NCI-H2171 (cell line): ENCODE measurements around the gene STIM2.
A peak's percentile ranks its signal among the peaks of the same experiment; 100 is the strongest.
"Not testable (repeated sequence)": the region's sequence is repeated elsewhere in the genome, so short reads cannot be mapped to it uniquely, and the experiment has no call there.

Experiments
- DNase-seq: peaks from one replicate; lab custom pipeline; 2025; lab: John Stamatoyannopoulos, UW

STIM2 gene

DNA sequence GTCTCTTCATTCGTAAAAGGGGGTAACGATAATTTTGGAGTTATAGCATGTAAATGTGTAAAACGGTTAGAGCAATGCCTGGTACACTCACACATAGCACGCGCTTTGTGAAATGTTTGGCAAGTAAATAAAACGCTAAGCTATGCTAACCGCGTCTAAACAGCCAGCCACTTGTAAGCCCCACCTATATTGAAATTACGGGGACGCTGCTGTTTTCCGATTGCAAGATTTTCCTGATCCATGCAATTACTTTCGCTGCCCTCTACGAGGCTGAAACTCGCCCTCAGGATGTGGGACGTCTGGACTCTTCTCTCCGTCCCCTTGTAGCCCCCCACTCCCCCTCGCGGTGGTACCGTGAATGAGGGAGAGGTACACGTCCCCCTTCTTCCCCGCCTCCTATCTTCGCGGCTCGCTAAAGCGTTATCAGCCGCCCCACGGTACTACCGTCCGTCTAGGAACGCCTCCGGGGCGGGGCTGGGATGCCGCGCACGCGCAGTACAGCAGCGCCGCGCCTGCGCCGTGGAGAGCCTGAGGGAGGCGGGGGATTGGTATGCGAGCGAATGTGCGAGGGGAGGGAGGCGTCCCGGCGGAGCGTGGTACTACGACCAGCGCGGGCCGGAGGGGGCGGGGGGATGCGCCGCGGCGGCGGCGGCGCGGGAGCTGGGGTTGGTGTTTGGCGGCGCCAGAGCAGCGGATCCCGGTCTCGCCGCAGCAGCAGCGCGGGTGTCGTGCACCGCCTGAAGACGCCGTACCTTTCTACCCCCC is at the start of gene STIM2:
Gene STIM2, plus strand, starts transcription at position 685 of the 765 bp plus-strand sequence.
- peak; percentile 78 for DNase-seq

DNA sequence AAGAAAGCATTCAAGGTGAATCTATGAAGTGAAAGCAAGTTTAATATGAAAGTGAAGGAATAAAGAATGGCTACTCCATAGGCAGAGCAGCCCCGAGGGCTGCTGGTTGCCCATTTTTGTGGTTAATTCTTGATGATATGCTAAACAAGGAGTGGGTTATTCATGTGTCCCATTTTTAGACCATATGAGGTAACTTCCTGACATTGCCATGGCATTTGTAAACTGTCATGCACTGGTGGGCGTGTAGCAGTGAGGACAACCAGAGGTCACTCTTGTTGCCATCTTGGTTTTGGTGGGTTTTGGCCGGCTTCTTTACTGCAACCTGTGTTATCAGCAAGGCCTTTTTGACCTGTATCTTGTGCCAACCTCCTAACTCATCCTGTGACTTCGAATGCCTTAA is 49.1 kb upstream of the STIM2 start:
- DNase-seq, result not testable (repeated sequence)

DNA sequence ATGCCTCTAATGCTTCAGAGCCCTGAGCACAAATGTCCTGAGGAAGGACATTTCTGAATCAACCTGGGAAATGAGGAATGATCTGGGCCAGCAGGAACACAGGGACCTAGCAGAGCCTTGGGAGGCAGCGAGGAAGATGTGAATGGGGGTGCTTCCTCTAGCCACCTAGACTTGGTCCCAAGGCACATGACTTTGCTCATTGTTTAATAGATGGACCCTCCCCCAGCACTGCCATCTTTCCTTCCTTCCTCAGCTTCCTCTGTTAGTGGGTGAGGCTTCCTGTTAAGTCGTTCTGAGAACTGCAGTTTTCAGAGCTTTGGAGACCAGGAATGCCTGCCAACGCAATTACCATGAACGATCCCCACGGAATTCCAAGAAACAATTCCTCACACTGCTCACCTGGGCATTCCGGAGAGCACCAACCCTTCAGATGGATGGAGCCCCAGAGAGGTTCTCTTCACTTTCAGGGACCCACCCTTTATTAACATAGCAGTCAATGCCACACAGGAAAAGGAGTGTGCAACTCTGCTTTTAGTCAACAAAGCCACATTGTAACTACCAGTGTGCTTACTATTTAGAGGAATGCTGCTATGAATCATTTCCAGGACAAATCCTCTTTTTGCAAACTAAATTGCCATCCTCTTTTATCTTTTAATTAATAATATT is 48.5 kb upstream of the STIM2 start:
- no peak for DNase-seq

DNA sequence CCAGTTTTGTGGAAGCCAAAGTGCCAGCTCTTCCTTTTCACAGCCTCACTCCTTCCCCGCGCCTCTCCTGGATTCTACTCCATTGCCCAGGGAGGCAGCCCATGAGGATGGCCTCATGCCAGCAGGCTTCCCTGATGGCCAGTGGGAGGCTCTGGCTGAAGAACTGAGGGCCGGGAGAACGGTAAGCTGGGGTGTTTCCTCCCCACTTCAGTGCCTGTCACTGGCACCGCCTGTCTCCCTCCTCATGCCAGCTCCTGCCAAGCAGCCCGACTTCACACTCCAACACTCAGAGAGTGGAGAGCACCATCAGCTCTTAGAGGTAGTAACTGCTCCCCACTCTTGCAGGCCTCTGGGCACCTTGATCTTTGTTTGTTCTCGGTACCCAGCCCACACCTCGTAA is 46.9 kb upstream of the STIM2 start:
- no peak for DNase-seq

DNA sequence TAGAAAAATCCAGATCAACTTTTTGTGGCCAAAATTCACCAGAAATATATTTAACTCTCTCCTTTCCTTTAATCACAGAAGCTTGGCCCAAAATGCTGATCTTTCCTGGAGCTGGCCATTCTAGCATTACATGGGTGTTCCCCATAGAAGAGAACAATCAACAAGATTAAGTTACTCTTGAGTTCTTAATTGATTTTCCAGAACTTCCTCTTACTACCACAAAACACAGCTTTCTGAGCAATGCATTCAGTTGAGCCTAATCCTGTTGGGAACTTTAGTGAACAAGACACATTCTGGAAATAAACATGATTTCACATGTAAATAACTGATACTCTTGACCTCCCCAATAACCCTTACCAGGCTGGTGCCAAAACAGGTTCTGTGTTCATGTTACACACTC is 45.4 kb upstream of the STIM2 start:
- no peak for DNase-seq

DNA sequence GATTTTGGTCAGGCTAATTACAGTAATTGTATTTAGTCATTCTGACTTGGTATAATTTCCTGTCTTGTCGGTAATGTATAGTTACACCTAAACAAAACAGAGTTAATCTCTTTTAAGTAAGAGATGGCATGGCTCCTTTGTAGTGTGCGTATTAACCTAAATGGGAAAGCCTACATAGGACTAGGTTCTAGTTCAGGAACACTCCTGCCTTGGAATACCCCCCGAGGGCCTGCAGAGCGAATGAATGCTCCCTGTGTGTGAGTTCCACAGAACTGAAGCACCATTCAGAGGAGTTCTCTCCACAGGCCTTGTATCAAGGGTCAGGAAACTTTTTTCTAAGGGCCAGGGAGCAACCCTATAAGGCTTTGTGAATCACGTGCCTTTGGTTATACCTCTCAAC is 44.9 kb upstream of the STIM2 start:
- DNase-seq, result no peak

DNA sequence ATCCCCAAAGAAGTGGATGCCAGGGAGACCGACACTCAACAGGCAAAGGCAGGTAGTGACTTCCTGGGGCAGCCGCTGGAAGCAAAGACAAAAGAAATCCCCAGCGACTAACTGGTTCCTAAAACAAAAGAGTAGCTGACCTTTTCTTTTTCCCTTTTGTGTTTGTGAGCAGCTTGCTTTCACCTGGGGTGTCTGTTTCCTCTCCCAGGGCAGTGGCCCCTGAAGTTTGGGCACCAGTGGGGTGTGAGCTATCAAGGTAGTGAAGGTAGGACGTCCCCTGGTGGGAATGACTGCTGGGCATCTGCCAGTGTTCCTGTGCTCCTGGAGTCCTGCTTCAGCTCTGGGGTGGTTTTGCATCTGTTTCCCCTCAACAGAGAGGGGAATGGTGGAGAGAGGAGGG is 41.6 kb upstream of the STIM2 start:
- no peak for DNase-seq

DNA sequence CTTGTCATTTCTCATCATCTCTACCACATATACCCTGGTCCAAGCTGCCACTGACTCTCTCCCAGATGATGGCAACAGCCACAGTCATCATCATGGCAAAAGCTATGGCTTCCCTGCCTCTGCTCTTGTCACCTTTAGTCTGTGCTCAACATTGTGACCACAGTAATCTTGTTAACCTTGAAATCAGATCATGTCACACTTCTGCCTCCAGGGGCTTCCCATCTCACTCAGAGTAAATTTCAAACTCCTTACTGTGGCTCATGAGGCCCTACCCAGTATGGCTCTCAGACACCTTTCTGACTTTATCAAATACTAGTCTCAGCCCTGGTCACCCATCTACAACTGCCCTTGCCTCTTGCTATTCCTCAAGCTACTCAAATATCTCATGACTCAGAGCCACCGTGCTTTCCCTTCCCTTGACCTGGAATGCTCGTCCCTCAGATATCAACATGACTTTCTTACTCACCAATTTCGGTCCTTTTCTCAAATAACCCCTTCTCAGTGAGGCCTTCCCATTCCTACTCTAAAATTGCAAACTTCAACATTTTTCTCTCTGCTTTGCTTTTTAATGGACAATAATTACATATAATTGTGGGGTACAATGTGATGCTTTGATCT is 41.1 kb upstream of the STIM2 start:
- DNase-seq, result no peak

DNA sequence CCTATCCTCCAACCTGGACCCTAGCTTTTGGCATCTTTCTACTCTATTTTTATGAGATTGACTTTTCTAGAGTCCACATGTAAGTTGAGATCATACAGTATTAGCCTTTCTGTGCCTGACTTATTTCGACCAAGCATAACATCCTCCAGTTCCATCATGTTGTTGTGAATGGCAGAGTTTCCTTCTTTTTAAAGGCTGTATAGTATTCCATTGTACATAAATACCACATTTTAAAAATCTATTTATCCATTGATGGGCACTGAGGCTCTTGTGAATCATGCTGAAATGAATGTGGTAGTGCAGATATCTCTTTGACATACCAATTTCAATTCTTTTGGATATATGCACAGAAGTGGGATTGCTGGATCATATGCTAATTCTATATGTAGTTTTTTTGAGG is 40.3 kb upstream of the STIM2 start:
- DNase-seq, result no peak

DNA sequence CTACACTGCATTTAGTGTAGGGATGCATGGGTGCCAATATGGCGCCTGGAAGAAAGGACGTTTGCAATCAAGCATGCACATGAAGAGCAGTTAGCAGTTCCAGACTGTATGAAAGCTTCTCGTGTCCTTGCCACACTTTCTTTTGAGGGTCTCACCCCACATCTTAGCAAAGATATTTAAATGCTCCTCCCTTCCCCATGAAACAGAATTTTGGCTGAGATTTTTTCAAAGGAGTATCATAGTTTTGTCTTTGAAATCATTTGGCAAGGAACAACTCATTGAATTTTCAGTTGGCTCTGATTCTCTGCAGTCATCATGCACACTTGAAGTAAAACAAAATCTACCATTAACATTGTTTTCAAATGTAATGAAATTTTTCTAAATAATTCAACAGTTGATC is 39.6 kb upstream of the STIM2 start:
- DNase-seq, result no peak

DNA sequence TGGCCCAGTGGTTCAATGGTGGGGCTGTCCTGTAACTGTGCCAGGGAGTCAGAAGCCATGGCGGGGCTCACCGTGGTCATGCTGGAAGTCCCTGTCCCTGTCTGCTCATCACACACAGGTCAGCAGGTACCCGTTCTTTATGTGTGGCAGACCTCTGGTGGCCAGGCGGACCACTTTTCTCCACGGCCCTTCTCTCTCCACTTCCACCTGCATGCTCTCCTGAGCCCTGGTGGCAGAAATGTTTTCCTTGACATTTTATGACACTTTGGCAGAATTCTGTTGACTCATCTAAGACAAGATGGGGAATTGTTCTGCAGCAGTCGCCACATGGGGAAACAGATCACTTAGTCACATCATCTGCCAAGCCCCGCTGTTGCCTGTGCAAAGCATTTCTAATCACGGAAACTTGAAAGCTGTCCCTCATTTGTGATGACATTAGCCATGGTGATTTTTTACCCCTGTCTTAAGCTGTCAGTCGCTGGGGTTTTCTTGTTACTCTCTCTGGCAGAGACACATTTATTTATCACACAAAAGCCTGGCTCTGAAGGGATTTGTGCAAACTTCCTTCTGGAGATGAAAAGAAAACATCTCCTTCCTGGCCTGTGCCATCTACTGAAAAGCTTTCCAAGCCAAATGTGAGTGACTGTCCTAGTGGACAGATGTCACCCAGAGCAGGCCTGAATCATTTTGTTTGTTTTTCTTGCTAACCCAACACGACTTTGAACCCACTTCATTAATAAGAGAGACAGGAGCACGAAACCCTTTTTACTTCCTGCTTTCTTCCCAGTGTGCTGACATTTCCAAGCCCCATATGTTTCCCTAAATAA is 38.8 kb upstream of the STIM2 start:
- no peak for DNase-seq

DNA sequence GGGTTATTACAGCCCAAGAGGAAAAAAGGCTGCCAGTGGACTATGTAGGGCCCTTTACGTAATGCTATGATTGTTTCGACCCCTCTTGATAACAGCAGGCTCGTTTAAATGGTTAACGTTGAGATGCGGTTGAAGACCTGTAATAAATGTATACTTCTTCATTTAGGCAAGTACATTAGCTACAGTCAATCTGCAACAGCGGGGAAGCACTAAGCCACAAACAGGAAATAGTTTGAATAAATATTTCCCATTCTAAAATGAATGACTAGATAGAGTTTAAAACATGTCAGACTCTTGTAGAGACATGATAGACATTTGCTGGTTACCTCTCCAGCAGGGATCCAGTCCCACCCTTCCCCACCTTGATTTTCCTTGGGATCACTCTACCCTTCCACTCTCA is 38.1 kb upstream of the STIM2 start:
- no peak for DNase-seq

DNA sequence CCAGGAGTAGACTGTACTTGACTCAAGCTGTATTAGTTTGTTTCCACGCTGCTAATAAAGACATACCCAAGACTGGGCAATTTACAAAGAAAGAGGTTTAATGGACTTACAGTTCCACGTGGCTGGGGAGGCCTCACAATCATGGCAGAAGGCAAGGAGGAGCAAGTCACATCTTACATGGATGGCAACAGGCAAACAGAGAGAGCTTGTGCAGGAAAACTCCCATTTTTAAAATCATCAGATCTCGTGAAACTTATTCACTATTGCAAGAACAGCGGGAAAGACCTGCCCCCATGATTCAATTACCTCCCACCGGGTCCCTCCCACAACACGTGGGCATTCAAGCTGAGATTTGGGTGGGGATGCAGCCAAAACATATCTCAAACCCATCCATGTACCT is 37.7 kb upstream of the STIM2 start:
- DNase-seq, result not testable (repeated sequence)

DNA sequence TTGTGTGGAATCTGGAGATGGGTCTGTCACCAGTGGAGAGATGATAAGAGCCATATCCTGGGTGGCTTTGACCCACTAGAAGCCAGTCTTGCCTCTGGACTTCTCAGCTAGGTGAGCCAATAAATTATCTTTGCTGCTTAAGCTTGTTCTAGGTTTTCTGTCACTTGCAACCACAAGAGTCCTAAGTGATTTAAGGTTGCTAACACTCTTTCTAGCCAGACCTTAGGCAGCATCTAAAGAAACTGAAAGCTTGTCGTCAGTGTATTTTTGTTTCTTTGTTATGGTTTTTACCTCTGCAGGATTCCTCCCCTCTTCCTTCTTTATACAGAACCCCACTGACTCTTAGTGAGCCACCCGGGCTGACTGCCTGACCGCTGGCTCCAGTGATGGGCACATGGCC is 37.1 kb upstream of the STIM2 start:
- DNase-seq, result no peak

DNA sequence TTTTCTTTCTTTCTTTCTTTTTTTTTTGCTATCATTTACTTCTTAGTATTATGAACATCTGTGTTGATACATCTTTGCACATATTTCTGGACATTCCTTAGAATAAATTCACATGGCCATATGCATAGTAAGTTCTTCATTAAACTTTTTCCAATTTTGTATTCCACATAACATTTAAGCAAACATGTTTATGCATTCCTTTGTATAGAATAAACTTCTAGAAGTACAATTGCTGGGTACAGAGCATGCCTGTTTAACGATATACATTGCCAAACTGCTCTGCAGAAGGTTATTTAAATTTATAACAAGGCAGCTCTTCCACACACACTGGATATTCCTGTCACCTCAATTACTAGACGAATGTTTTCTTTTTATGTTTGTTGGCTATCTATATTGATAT is 36.0 kb upstream of the STIM2 start:
- no peak for DNase-seq

DNA sequence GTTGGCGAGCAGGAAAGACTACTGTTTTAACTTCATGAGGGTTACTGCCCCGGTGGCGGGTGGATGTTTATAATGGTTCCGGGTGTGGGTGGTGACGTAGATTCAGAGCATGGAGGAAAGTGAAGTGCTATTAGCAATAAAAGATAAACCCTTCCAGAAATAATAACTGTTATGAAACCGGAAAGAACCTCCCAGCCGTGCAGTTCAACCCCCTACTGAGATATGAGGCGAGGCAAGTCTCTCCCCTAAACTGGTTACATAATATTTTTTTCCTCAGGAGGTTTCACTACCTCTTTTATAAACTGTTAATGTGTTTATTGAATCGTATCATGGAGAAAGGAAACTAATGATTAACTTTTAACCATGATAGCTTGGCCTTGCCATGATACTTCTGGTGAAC is 33.9 kb upstream of the STIM2 start:
- DNase-seq, result no peak

DNA sequence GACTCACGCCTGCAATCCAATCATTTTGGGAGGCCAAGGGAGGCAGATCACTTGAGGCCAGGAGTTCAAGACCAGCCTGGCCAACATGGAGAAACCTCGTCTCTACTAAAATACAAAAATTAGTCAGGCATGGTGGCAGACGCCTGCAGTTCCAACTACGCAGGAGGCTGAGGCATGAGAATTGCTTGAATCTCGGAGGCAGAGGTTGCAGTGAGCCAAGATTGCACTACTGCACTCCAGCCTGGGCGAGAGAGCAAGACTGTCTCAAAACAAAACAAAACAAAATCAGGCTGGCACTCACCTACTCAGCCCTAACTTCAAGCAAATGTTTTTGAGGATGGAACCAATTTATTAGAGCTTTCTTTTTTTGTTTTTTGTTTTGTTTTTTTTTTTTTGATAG is 33.3 kb upstream of the STIM2 start:
- DNase-seq, result not testable (repeated sequence)

DNA sequence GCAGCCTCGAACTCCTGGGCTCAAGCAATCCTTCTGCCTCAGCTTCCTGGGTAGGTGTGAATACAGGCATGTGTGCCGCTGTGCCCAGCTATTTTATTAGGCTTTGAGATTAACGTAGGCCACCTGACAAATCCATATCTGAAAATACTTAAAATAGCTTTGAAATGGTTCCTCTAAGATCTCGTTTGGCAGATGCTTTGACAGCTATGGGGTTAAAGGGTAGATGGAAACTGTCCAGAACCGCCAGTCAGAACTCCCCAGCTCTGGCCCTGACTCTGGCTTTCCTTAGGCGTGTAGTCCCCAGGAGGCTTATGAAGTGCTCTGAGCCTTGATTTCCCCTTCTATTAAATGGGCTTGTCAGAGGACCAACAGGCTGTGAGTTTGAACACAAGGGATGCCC is 32.8 kb upstream of the STIM2 start:
- DNase-seq, result no peak

DNA sequence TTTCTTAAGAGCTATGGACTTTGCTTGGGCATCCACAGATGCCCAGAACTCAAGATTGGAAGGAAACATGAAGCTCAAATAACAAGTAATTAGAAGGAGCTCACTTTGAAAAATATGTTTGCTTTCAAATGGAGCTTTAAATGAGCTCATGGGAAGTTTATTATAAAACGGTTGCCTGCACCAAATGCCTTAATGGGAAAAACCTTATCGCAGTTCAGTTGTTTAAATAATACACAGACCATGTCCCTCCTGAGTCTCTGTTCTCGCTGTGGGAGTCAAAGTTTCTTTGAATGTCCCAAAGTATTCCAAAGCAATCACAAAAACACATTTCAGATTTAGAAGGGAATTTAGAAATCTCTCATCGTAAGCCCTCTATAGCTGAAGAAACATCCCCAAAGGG is 31.6 kb upstream of the STIM2 start:
- no peak for DNase-seq

DNA sequence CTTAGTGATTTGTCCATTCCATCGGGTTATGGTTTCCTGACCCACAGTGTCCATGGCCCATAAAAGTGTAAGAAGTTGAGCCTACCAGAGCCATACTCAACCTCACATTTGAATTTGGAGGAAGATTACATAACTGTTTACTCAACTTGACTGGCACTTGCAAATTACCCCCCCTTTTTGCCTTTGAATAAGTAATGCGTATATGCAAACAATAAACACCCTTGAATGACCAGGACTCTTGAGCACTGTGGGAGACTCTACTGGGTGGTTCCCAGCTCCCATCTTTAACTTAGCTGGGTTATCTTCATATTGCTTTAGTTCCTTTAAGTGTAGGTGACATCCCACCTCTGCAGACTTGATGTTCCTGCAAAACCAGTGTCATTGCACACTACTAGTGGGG is 30.6 kb upstream of the STIM2 start:
- no peak for DNase-seq

DNA sequence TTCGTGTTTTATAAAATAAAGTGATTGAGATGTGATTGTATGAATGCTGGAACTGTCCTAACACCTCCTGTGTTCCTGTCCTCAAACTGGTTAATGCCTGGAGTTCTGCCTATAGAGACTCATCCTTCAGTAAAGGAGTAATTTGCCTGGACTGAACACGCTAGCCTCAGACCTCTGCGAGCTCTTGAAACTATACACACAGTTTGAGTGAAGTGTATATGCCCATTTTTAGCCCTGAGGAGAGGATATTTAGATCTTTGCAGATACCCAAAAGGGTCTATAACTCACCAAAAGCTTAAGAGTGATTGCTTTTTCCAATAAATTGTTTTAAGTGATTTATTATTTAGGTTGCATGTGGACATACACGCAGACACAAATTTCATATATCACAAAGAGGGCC is 29.9 kb upstream of the STIM2 start:
- no peak for DNase-seq

DNA sequence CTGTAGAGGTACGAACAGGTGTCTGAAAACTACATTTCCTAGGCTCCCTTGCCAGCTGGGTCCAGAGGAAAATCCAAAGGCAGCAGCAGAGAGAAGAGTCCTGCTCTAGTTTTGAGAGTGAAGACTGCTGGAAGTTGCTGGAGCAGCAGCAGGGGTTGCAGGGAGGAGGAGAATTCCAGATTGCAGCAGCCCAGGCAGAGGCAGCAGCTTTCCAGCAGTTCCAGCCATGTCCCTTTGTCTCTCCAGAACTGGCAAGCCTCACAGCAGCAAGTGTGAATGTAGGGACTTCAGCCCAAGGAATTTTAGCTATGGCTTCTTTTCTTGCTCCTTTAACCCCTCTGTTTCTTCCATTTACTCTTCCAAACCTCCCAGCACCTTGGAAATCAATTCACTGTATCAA is 24.1 kb upstream of the STIM2 start:
- DNase-seq, result no peak
